Adrenal gland (tissue), 12 donors: ENCODE data around the gene SNAP47. TPM values are rescaled to one million over a fixed set of nuclear protein-coding genes. Genes with fewer than 3 reads are reported as not detected.
A peak's percentile ranks its signal among the peaks of the same experiment; 100 is the strongest.

ENCODE experiments used
- DNase-seq, 7 donors: peaks; one replicate each; pipeline ENCODE4 v3.0.0-alpha.2; 2019 to 2020
- H3K27ac ChIP-seq, 5 donors: fragments of 200-600 bp; sonication (generic) in 4 of 5; 1 replicate in 3 of 5; 2 replicates in 2 of 5; pipeline versions ENCODE4 v1.5.1 to v1.8.0; 2016 to 2020; ENCODE audit warnings: mild to moderate bottlenecking in 1 of 5
- H3K27me3 ChIP-seq: fragments of 200-600 bp; 2 replicates; pipeline ENCODE4 v1.8.0; 2021
- H3K36me3 ChIP-seq, 2 donors: fragments of 200-600 bp; replicated peaks in 1 of 2; 1 replicate in 1 of 2; 2 replicates in 1 of 2; pipeline versions ENCODE4 v1.5.1 to v1.8.0; 2018 to 2022
- H3K4me1 ChIP-seq, 2 donors: fragments of 200-600 bp; replicated peaks in 1 of 2; 1 replicate in 1 of 2; 2 replicates in 1 of 2; pipeline versions ENCODE4 v1.5.1 to v1.8.0; 2018 to 2021
- H3K4me3 ChIP-seq, 4 donors: fragments of 200-600 bp; sonication (generic) in 3 of 4; one replicate each; pipeline ENCODE4 v1.5.1; 2016 to 2018
- H3K9me3 ChIP-seq, 3 donors: fragments of 200-600 bp; sonication (generic) in 1 of 3; replicated peaks in 1 of 3; 1 replicate in 2 of 3; 2 replicates in 1 of 3; pipeline versions ENCODE4 v1.5.1 to v1.8.0; 2016 to 2021
- CTCF ChIP-seq, 6 experiments: fragments of 450-650 bp in 4 of 6; fragments of 200-600 bp in 2 of 6; sonication (generic) in 1 of 6; IDR thresholded peaks; 1 replicate in 5 of 6; 2 replicates in 1 of 6; pipeline versions ENCODE4 v1.5.1 to v1.8.0; 2016 to 2021; ENCODE audit warnings: antibody characterized with exemption in 6 of 6, mild to moderate bottlenecking in 2 of 6, moderate library complexity in 1 of 6
- POLR2A ChIP-seq, 2 donors: fragments of 450-650 bp; IDR thresholded peaks; one replicate each; pipeline ENCODE4 v1.6.1; 2017; ENCODE audit warnings: antibody characterized with exemption in 2 of 2, mild to moderate bottlenecking in 2 of 2, moderate library complexity in 1 of 2
- WGBS, 4 donors: extraction: QIAGEN DNeasy Blood & Tissue Kit in 2 of 4; methylation state at CpG; one replicate each; pipeline versions ENCODE4 v1.1.5 to v1.1.7; 2013 to 2017; 5-methylcytosine and 5-hydroxymethylcytosine counted together
- intact Hi-C, 2 donors: fragments of 100-400 bp; cut with DNase I; formaldehyde crosslinking; loops; one replicate each; pipeline versions ENCODE4 v1.14.1 to v1.15.0; 2022 to 2023
- polyA plus RNA-seq, 3 donors: library from polyadenylated mRNA; stranded (reverse); fragments of 200-250 nt in 2 of 3; fragments of 350-450 nt in 1 of 3; fragmentation: Illumina TruSeq in 1 of 3; extraction: RNeasy Lipid Tissue Mini Kit (QIAGEN cat#74804) in 1 of 3; gene quantifications; one replicate each; pipeline ENCODE4 v1.2.3, GENCODE V29; 2013 to 2014
- total RNA-seq, 9 donors: library from RNA; depleted of rRNA in 4 of 9; stranded (reverse); fragments of >200 nt in 4 of 9; fragments of 120-200 nt in 1 of 9; fragmentation: NEBNext Ultra II Directional in 1 of 9; extraction: Animal tissue kit (Norgen Biotek cat#: 25700) in 1 of 9; gene quantifications; one replicate each; pipeline versions ENCODE4 v1.1.0 to v1.2.4, GENCODE V29; 2013 to 2023
- donor health status: healthy with polysubstance abuse.
- donor health status: Bipolar disorder and iron deficiency.
- donor health status: DM: yes; HTN: yes; CAD: no.
- donor health status: DM: no; HTN: no; CAD: no.
- donor health status: DM: no; HTN: no; CAD: no.
- donor health status: DM: yes; HTN: yes; CAD: no.

The SNAP47 gene
- total and polyA plus RNA-seq, 12 donors: 24.5 to 216 (median 103) TPM

DNA sequence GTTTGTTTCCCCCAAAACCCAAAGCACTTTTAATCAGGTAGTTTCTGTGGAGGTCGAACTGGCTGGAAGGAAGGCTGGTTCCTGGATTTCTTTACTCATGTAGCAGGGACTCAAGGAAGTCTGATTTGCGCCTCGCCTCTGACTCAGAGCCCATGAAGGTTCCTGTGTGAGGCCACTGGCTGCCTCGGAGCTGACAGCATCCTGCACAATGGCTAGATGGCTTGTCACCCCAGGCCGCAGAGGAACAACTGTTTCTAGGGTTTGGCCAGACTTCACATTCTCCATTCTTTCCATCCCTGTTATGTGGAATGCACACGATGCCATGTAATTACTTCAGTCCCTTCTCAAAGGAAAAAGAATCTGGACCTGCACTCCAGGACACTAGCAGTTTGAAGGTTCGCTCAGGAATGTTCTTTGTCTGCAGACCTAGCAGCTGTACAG is 41.1 kb downstream of the SNAP47 start:
- intact Hi-C loops: no loop called here
- peaks cover 0 to 6% of the 10 kb centered on the region in 2 donors for H3K36me3 ChIP-seq
- no peak for DNase-seq

GRCh38 chr1:227777156-227777555 is 41.9 kb downstream of the SNAP47 start:
- TF ChIP-seq CTCF (IDR thresholded peaks at IDR 0.05): no peak
- no peaks in the 10 kb centered on the region for H3K27me3 ChIP-seq
- H3K4me1 ChIP-seq: no peaks in the 10 kb centered on the region
- DNase-seq: no peak
- H3K27ac ChIP-seq: no peak overlapping the region
- H3K9me3 ChIP-seq: no peaks in the 10 kb centered on the region
- WGBS, 4 donors: 86 to 93% (median 90%) methylated on average over 11 of the region's 11 CpGs
- intact Hi-C loops: no loop called here
- H3K4me3 ChIP-seq: no peak overlapping the region
- H3K36me3 ChIP-seq: peaks cover 0 to 6% of the 10 kb centered on the region in 2 donors

More for the DNA sequence above, 41.1 kb downstream of the SNAP47 start:
- WGBS, 4 donors: 74 to 80% (median 76%) methylated on average over 6 to 7 of the region's 7 CpGs
- TF ChIP-seq CTCF (IDR thresholded peaks at IDR 0.05): no peak
- no peak for TF ChIP-seq POLR2A (IDR thresholded peaks at IDR 0.05)
- H3K9me3 ChIP-seq: no peaks in the 10 kb centered on the region
- H3K4me3 ChIP-seq: no peak overlapping the region
- H3K27ac ChIP-seq: no peak overlapping the region
- H3K4me1 ChIP-seq: no peaks in the 10 kb centered on the region
- H3K27me3 ChIP-seq: no peaks in the 10 kb centered on the region

GRCh38 chr1:227777646-227778045 is 42.4 kb downstream of the SNAP47 start:
- intact Hi-C loops: no loop called here
- Histone ChIP-seq H3K27me3 (no peaks in the 10 kb centered on the region), H3K9me3 (no peaks in the 10 kb centered on the region), H3K27ac (no peak overlapping the region), H3K4me1 (no peaks in the 10 kb centered on the region), H3K4me3 (no peak overlapping the region), H3K36me3 (peaks cover 0 to 6% of the 10 kb centered on the region in 2 donors)
- no peak for TF ChIP-seq POLR2A (IDR thresholded peaks at IDR 0.05)
- no peak for TF ChIP-seq CTCF (IDR thresholded peaks at IDR 0.05)
- WGBS, 4 donors: 94 to 100% (median 99%) methylated on average over 4 of the region's 4 CpGs
- DNase-seq: no peak

GRCh38 chr1:227778401-227778947 is 43.2 kb downstream of the SNAP47 start:
- WGBS, 4 donors: 70 to 84% (median 76%) methylated on average over 8 of the region's 8 CpGs
- peak overlapping the region in 2 of 5 donors; percentile 45 to 54 for H3K27ac ChIP-seq
- peak; percentile 24 to 70 (median 51) for DNase-seq
- H3K4me1 ChIP-seq: no peaks in the 10 kb centered on the region
- no peaks in the 10 kb centered on the region for H3K9me3 ChIP-seq
- H3K4me3 ChIP-seq: no peak overlapping the region
- no peak for TF ChIP-seq CTCF (IDR thresholded peaks at IDR 0.05)
- no peak for TF ChIP-seq POLR2A (IDR thresholded peaks at IDR 0.05)
- intact Hi-C loops: no loop called here
- peaks cover 0 to 6% of the 10 kb centered on the region in 2 donors for H3K36me3 ChIP-seq
- no peaks in the 10 kb centered on the region for H3K27me3 ChIP-seq
